Tongue (tissue), 2 donors: ENCODE measurements around the gene PPP1R12B. TPM values are rescaled to one million over a fixed set of nuclear protein-coding genes. Genes with fewer than 3 reads are reported as not detected.

Experiments
- DNase-seq: peaks from one replicate; pipeline ENCODE4 v3.0.0-alpha.2; 2015
- total RNA-seq: library from RNA; depleted of rRNA; stranded (reverse); fragments of >200 nt; gene quantifications from one replicate; pipeline ENCODE4 v1.2.3, GENCODE V29; 2014

PPP1R12B gene
- total RNA-seq: 203 TPM

GRCh38 chr1:202348509-202349205, at the start of gene PPP1R12B:
Gene PPP1R12B (plus strand): TSS chr1:202348699. CDS start chr1:202348852, 153 bp downstream.
- peak; percentile 100 for DNase-seq

- no peak for DNase-seq
These were observed 46.3 kb upstream of the PPP1R12B start for GRCh38 chr1:202302166-202302565.

GRCh38 chr1:202304375-202304774, 44.1 kb upstream of the PPP1R12B start:
- DNase-seq: peak; percentile 90

GRCh38 chr1:202305168-202305567, 43.3 kb upstream of the PPP1R12B start:
- DNase-seq: peak; percentile 33

GRCh38 chr1:202306535-202307345, 41.8 kb upstream of the PPP1R12B start:
- no peak for DNase-seq

GRCh38 chr1:202310071-202310725, 38.3 kb upstream of the PPP1R12B start:
- DNase-seq: no peak

- no peak for DNase-seq
These were observed 37.8 kb upstream of the PPP1R12B start for GRCh38 chr1:202310746-202311145.

- peak; percentile 44 for DNase-seq
These were observed 36.4 kb upstream of the PPP1R12B start for GRCh38 chr1:202311875-202312635.

GRCh38 chr1:202315576-202316168, 32.8 kb upstream of the PPP1R12B start:
- peak; percentile 90 for DNase-seq

GRCh38 chr1:202316186-202316585, 32.3 kb upstream of the PPP1R12B start:
- DNase-seq: no peak

- DNase-seq: no peak
These were observed 30.3 kb upstream of the PPP1R12B start for GRCh38 chr1:202317941-202318925.

GRCh38 chr1:202319381-202320080, 29.0 kb upstream of the PPP1R12B start:
- DNase-seq: no peak

- no peak for DNase-seq
These were observed 28.5 kb upstream of the PPP1R12B start for GRCh38 chr1:202320081-202320405.

GRCh38 chr1:202323731-202324130, 24.8 kb upstream of the PPP1R12B start:
- DNase-seq: no peak

- no peak for DNase-seq
These were observed 23.9 kb upstream of the PPP1R12B start for GRCh38 chr1:202324646-202325045.

GRCh38 chr1:202329891-202330290, 18.6 kb upstream of the PPP1R12B start:
- no peak for DNase-seq

GRCh38 chr1:202333861-202334260, 14.6 kb upstream of the PPP1R12B start:
- DNase-seq: no peak

- DNase-seq: peak; percentile 61
These were observed 4.7 kb upstream of the PPP1R12B start for GRCh38 chr1:202343652-202344349.

GRCh38 chr1:202348005-202348508, 442 bp upstream of the PPP1R12B start:
- DNase-seq: no peak
